ENCODE measurements around the gene AQP12B.
"Not testable (repeated sequence)": the region's sequence is repeated elsewhere in the genome, so short reads cannot be mapped to it uniquely, and the experiment has no call there.

Gene AQP12B

DNA sequence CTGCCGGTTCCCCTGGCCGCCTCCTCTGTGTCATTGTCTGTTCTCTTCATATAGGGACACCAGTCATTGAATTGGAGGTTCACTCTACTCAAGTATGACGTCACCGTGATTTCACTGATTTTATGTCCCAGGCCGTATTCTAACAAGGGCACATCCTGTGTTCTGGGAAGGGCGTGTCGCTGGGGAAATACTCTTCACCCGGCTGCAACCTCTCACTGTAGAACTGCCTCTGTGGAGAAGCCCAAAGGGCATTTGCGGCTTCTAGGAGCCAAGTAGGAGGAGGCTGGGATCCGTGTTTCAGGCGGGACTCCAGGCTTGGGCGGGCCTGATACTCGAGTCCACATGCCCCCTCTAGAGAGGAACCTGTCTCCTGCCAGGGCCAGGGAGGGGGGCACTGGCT lies 13.8 kb upstream of the AQP12B start:
- H3K36me3 ChIP-seq (replicated peaks); H3K4me3 ChIP-seq (ENCODE audit: low read depth, low read length); H3K27ac ChIP-seq; in situ Hi-C loops (cut with HindIII; ENCODE audit: low pct_ligation_motif_present, low sequenced_read_pairs); DNase-seq; H3K27me3 ChIP-seq (replicated peaks): not testable (repeated sequence)

DNA sequence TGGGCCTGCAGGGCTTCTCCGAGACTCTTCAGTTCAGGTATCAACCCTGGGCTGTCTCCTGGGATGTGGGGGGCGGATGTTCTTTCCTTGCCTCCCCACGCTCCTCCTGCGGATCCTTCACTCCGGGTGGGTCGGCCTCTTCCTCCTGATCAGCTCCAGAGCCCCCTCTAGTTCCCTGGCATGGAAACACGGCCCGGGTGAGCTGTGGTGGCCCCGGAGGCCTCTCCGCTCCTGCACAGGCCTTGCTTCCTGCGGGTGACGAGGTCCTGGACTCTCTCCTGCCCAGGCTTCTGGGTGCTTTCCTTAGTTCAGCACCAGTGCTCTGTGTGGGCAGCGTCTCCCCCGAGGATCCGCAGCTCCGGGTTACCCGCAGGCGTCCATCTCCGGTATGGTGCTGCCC lies 12.9 kb upstream of the AQP12B start:
- H3K4me3 ChIP-seq (ENCODE audit: low read depth, low read length); in situ Hi-C loops (cut with HindIII; ENCODE audit: low pct_ligation_motif_present, low sequenced_read_pairs); H3K27me3 ChIP-seq (replicated peaks); H3K36me3 ChIP-seq (replicated peaks); H3K27ac ChIP-seq; DNase-seq: not testable (repeated sequence)

DNA sequence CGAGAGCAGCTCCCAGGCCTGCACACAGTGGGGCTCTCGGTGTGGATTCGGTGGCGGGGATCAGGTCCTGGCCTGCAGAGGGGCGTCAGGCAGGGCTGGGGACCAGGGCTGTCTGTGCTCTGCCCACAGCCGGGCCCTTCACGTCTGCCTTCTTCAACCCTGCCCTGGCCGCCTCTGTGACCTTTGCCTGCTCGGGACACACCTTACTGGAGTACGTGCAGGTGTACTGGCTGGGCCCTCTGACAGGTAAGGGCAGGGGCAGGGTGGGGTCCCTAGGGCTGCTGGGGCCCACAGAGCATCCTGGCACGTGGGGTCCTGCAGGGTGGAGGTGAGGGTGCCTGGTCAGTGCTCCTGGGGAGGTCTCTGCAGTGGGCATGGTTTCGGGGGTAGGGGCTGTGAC lies 11.6 kb upstream of the AQP12B start:
- H3K36me3 ChIP-seq (replicated peaks); in situ Hi-C loops (cut with HindIII; ENCODE audit: low pct_ligation_motif_present, low sequenced_read_pairs); H3K27ac ChIP-seq; DNase-seq; H3K4me3 ChIP-seq (ENCODE audit: low read depth, low read length); H3K27me3 ChIP-seq (replicated peaks): not testable (repeated sequence)

DNA sequence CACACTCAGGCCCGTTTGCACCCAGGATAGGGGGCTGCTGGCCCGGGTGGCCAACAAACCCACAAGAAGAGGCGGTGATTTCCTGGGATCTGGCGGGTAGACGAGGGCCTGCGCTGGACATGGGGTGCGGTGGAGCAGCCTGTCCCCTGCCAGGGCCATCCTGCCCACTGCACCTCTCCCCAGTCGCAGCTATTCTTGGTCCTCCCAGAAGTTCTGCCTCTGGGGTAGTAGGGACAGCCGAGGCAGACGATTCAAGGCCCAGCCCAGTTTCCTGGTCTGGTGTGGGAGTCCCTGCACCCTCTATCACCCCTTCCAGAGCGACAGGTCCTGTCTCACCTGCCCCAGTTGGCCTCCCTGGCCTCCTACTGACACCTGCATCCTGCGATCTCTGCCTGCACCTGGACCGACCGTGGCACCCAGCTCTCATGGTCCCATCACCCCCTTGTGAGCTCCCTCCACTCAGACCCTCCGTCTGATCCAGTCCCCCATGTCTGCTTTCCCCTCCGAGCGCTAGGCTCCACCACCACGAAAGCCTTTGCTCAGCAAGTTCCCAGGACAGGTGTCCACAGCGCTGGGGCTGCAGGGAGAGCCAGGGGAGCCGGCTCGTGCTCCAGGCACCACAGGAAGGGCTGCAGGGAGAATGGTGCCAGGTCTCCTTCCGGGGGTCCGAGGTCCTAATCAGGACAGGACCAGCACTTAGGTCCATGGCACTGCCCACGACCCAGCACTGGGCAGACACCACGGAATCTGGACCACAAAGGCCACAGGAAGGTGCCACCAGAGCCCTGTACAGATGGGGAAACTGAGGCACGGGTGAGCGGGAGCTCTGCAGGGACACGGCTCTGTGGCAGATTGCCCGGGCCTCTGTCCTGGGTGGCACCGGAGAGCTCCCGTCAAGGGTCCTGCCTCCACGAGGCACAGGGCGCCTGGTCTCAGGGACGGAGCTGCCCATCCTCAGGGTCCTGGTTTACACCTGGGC lies 10.2 kb upstream of the AQP12B start:
- H3K36me3 ChIP-seq (replicated peaks); H3K4me3 ChIP-seq (ENCODE audit: low read depth, low read length); DNase-seq; H3K27me3 ChIP-seq (replicated peaks); H3K27ac ChIP-seq; in situ Hi-C loops (cut with HindIII; ENCODE audit: low pct_ligation_motif_present, low sequenced_read_pairs): not testable (repeated sequence)

DNA sequence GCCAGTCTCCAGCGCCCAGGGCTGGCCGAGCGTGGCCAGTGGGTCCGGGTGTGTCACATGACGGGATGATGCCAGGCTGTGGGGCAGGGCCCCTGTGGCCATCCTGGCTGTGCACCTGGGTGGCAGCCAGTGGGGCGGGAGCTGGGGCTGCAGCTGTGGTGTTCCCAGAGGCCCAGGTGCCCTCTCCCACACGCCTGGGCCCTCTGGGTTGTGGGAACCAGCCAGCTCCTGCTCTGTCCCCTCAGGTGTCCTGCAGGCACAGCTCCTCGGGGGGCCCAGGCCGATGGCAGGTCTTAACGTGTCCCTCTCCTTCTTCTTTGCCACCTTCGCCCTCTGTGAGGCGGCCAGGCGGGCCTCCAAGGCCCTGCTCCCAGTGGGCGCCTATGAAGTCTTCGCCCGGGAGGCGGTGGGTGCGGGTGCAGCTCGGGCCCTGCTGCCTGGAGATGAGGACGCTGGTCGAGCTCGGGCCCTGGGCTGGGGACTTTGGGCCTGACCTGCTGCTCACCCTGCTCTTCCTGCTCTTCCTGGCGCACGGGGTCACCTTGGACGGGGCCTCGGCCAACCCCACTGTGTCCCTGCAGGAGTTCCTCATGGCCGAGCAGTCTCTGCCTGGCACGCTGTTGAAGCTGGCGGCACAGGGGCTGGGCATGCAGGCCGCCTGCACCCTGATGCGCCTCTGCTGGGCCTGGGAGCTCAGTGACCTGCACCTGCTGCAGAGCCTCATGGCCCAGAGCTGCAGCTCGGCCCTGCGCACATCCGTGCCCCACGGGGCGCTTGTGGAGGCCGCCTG lies 9.1 kb upstream of the AQP12B start, which contains the start of gene AQP12A:
Gene AQP12A, plus strand, starts transcription at position 236 of the 790 bp plus-strand sequence. Its CDS starts 48 bp downstream, at position 284.
- in situ Hi-C loops (cut with HindIII; ENCODE audit: low pct_ligation_motif_present, low sequenced_read_pairs); H3K36me3 ChIP-seq (replicated peaks); DNase-seq; H3K27ac ChIP-seq; H3K27me3 ChIP-seq (replicated peaks); H3K4me3 ChIP-seq (ENCODE audit: low read depth, low read length): not testable (repeated sequence)

DNA sequence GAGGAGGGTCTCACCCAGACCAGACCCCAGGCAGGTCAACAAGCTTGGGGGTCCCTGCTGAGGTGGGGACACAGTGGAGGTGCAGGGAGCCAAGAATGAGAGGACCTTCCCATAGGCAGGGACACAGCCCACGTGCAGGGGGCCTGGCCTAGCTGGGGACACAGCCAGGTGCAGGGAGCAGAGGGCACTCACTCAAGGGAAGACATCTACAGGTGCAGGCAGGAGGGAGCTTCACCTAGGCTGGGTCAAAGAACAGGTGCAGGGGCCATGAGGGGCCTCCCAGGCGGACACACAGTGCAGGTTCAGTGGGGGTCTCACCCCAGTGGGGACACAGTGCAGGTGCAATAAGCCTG lies 8.4 kb upstream of the AQP12B start:
- in situ Hi-C loops (cut with HindIII; ENCODE audit: low pct_ligation_motif_present, low sequenced_read_pairs); H3K4me3 ChIP-seq (ENCODE audit: low read depth, low read length): not testable (repeated sequence)

DNA sequence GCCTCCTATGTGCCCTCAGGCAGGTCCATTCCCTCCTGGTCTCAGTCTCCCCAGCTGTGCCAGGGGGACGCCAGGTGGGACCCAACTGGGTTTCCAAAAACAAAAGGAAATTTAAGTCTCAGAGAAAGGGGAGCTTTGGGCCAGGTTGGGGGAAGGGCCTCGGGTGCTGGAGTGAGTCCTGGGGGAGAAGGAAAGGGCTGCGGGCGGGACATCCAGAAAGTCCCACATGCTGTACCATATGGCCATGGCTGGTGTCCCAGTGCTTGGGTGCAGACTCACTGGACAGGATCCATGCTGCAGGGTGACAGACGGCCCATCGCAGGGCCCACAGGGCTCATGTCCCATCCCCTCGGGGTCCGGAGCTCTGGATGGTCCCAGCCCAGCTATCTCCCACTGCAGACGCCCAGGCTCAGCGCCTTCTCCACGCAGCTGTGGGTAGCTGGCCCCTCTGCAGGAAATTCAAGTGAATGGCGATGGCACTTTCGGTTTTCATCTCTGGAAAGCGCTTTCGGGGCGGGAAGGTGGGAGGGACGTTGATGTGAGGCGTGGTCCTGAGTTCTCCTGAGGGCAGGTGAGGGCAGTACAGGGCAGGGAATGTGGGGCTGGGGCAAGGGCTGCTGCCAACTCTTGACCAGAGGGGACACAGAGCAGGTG lies 7.9 kb upstream of the AQP12B start:
- H3K27me3 ChIP-seq (replicated peaks); H3K27ac ChIP-seq; H3K36me3 ChIP-seq (replicated peaks); in situ Hi-C loops (cut with HindIII; ENCODE audit: low pct_ligation_motif_present, low sequenced_read_pairs); DNase-seq; H3K4me3 ChIP-seq (ENCODE audit: low read depth, low read length): not testable (repeated sequence)

More for the DNA sequence above, 8.4 kb upstream of the AQP12B start:
- H3K36me3 ChIP-seq (replicated peaks); DNase-seq; H3K27ac ChIP-seq; H3K27me3 ChIP-seq (replicated peaks): not testable (repeated sequence)

DNA sequence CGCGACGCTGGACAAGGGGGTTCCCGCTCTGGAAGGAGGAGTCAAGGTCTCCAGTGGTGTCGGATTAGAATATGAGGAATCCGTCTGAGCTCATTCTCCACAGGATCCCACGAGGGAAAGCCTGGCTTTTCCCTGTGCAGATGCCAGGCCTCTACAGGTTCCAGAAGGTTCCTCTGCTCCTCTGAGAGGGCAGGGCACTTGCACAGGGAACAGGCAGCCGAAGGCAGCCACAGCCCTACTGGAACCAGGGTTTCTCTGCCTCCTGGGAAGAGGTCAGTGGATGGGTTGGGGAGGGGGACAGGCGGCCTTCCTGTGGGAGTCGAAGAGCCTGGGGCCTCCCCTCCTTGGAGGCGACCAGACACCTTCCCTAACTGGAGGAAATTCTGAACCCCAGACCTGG lies 7.3 kb upstream of the AQP12B start:
- TF ChIP-seq, protein P1, sequence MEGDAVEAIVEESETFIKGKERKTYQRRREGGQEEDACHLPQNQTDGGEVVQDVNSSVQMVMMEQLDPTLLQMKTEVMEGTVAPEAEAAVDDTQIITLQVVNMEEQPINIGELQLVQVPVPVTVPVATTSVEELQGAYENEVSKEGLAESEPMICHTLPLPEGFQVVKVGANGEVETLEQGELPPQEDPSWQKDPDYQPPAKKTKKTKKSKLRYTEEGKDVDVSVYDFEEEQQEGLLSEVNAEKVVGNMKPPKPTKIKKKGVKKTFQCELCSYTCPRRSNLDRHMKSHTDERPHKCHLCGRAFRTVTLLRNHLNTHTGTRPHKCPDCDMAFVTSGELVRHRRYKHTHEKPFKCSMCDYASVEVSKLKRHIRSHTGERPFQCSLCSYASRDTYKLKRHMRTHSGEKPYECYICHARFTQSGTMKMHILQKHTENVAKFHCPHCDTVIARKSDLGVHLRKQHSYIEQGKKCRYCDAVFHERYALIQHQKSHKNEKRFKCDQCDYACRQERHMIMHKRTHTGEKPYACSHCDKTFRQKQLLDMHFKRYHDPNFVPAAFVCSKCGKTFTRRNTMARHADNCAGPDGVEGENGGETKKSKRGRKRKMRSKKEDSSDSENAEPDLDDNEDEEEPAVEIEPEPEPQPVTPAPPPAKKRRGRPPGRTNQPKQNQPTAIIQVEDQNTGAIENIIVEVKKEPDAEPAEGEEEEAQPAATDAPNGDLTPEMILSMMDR (IDR thresholded peaks at IDR 0.05; ENCODE audit: low read depth, low read length, missing control alignments): no peak
- no peaks in the 10 kb centered on the region for H3K36me3 ChIP-seq (replicated peaks)
- in situ Hi-C loops (cut with HindIII; ENCODE audit: low pct_ligation_motif_present, low sequenced_read_pairs): no loop called here
- no peak overlapping the region for H3K27ac ChIP-seq
- H3K4me3 ChIP-seq (ENCODE audit: low read depth, low read length): no peak overlapping the region
- no peak for DNase-seq
- H3K27me3 ChIP-seq (replicated peaks): no peaks in the 10 kb centered on the region

DNA sequence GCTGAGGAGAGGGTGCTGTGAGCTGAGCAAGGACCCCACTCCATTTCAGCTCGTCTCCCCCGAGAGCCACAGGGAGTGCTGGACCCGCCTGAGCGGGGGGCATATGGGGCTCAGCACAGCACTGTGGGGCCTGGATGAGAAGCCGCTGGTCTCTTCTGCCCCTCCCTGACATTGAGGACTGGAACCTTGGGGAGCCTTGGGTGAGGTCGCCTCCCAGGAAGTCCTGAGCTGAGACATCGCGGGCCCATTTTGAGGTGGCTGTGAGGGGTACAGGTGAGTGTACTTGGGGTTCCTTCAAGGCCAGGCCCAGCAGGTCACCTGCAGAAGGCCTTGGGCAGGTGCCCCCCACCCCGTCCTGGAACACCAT lies 5.9 kb upstream of the AQP12B start:
- DNase-seq: no peak
- in situ Hi-C loops (cut with HindIII; ENCODE audit: low pct_ligation_motif_present, low sequenced_read_pairs): no loop called here
- Histone ChIP-seq H3K27ac (no peak overlapping the region), H3K36me3 (replicated peaks) (no peaks in the 10 kb centered on the region), H3K4me3 (ENCODE audit: low read depth, low read length) (no peak overlapping the region), H3K27me3 (replicated peaks) (no peaks in the 10 kb centered on the region)
- TF ChIP-seq, protein P1 (IDR thresholded peaks at IDR 0.05; ENCODE audit: low read depth, low read length, missing control alignments): no peak
